Measurements from ENCODE around the gene SRBD1.

Gene SRBD1

GRCh38 chr2:45631319-45631718 lies 20.3 kb upstream of the SRBD1 start:
- Histone ChIP-seq H3K9me2 (replicated peaks; ENCODE audit: insufficient read depth, low read length) (no peaks in the 10 kb centered on the region), H3K27me3 (replicated peaks; ENCODE audit: insufficient read depth, low read length) (no peaks in the 10 kb centered on the region), H3K9ac (ENCODE audit: low read length) (no peak overlapping the region), H3F3A (ENCODE audit: insufficient read depth, low read length) (no peaks in the 10 kb centered on the region), H3K9me3 (replicated peaks; ENCODE audit: insufficient read depth, low read length) (no peaks in the 10 kb centered on the region), H2AFZ (ENCODE audit: low read length) (no peak overlapping the region), H3K79me2 (ENCODE audit: low read length) (no peaks in the 10 kb centered on the region), H3K36me3 (replicated peaks; ENCODE audit: insufficient read depth, low read length) (no peaks in the 10 kb centered on the region), H3K4me3 (ENCODE audit: low read length) (no peak overlapping the region), H4K20me1 (ENCODE audit: insufficient read depth, low read length) (no peaks in the 10 kb centered on the region), H3K4me2 (ENCODE audit: low read depth, low read length) (no peak overlapping the region), H3K27ac (ENCODE audit: low read length) (no peak overlapping the region), H3K4me1 (ENCODE audit: low read length) (no peaks in the 10 kb centered on the region)
- TF ChIP-seq EZH2 (optimal IDR thresholded peaks at IDR 0.05; ENCODE audit: low read depth, low read length) (no peak), EZH2phosphoT487 (IDR thresholded peaks at IDR 0.05; ENCODE audit: low read length) (no peak), CTCF (IDR thresholded peaks at IDR 0.05; ENCODE audit: low read length) (no peak)
- no peak for DNase-seq

- no peaks in the 10 kb centered on the region for H3K27me3 ChIP-seq (replicated peaks; ENCODE audit: insufficient read depth, low read length)
- DNase-seq, result no peak
These were observed 18.9 kb upstream of the SRBD1 start for GRCh38 chr2:45629971-45630370.

GRCh38 chr2:45627911-45628310 lies 16.8 kb upstream of the SRBD1 start:
- Histone ChIP-seq H3K4me3 (ENCODE audit: low read length) (no peak overlapping the region), H3K27ac (ENCODE audit: low read length) (no peak overlapping the region), H2AFZ (ENCODE audit: low read length) (no peak overlapping the region), H3K4me2 (ENCODE audit: low read depth, low read length) (no peak overlapping the region), H3K27me3 (replicated peaks; ENCODE audit: insufficient read depth, low read length) (no peaks in the 10 kb centered on the region), H3K9me2 (replicated peaks; ENCODE audit: insufficient read depth, low read length) (no peaks in the 10 kb centered on the region), H3K9ac (ENCODE audit: low read length) (no peak overlapping the region), H3K4me1 (ENCODE audit: low read length) (no peaks in the 10 kb centered on the region), H4K20me1 (ENCODE audit: insufficient read depth, low read length) (no peaks in the 10 kb centered on the region), H3F3A (ENCODE audit: insufficient read depth, low read length) (no peaks in the 10 kb centered on the region), H3K9me3 (replicated peaks; ENCODE audit: insufficient read depth, low read length) (no peaks in the 10 kb centered on the region), H3K79me2 (ENCODE audit: low read length) (no peaks in the 10 kb centered on the region), H3K36me3 (replicated peaks; ENCODE audit: insufficient read depth, low read length) (no peaks in the 10 kb centered on the region)
- TF ChIP-seq EZH2phosphoT487 (IDR thresholded peaks at IDR 0.05; ENCODE audit: low read length) (no peak), EZH2 (optimal IDR thresholded peaks at IDR 0.05; ENCODE audit: low read depth, low read length) (no peak), CTCF (IDR thresholded peaks at IDR 0.05; ENCODE audit: low read length) (no peak)
- no peak for DNase-seq

More at GRCh38 chr2:45629971-45630370, 18.9 kb upstream of the SRBD1 start:
- Histone ChIP-seq H3K36me3 (replicated peaks; ENCODE audit: insufficient read depth, low read length) (no peaks in the 10 kb centered on the region), H4K20me1 (ENCODE audit: insufficient read depth, low read length) (no peaks in the 10 kb centered on the region), H3K4me1 (ENCODE audit: low read length) (no peaks in the 10 kb centered on the region), H3K9me2 (replicated peaks; ENCODE audit: insufficient read depth, low read length) (no peaks in the 10 kb centered on the region), H3K27ac (ENCODE audit: low read length) (no peak overlapping the region), H2AFZ (ENCODE audit: low read length) (no peak overlapping the region), H3F3A (ENCODE audit: insufficient read depth, low read length) (no peaks in the 10 kb centered on the region), H3K9ac (ENCODE audit: low read length) (no peak overlapping the region), H3K79me2 (ENCODE audit: low read length) (no peaks in the 10 kb centered on the region), H3K9me3 (replicated peaks; ENCODE audit: insufficient read depth, low read length) (no peaks in the 10 kb centered on the region), H3K4me2 (ENCODE audit: low read depth, low read length) (no peak overlapping the region), H3K4me3 (ENCODE audit: low read length) (no peak overlapping the region)
- TF ChIP-seq EZH2phosphoT487 (IDR thresholded peaks at IDR 0.05; ENCODE audit: low read length), result no peak
- no peak for TF ChIP-seq EZH2 (optimal IDR thresholded peaks at IDR 0.05; ENCODE audit: low read depth, low read length)
- no peak for TF ChIP-seq CTCF (IDR thresholded peaks at IDR 0.05; ENCODE audit: low read length)

Measured in MM.1S (cell line).